ENCODE data around the gene P2RX1.

The P2RX1 gene

DNA sequence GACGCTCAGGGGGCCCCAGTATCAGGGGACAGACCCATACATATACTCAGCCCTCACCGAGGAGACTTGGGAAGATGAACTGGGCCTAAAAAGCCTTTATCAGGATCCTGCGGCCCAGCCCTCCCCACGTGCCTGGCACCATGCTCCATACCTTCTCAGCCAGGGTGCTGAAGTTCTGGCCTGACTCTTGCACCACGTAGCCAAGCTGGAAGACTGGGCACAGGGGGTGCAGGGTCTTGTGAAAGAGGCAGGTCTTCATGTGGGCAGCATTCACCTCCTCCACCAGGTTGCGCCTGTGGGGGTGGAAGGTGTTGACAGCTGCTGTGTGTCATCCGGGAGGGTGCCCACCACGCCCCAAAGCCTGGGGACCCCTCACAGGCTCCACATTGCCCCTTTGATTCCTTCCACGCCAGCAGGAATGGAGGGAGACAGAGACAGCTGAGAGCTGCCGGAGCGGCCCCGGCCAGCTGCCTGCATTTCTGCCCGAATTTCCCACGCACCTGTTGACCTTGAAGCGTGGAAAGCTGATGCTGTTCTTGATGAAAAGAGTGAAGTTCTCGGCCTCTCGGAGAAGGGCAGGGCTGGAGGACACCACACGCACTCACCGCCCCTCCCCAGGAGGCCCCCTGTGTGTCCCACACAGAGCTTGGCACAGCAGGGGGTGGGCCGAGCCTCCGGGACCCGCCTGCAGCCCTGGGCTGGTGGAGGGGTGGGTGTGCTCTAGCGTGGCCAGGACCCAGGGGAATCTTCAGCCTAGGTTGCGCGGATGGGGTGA is 13.0 kb downstream of the P2RX1 start:
- TF ChIP-seq PKNOX1 (IDR thresholded peaks at IDR 0.05), result no peak
- no peak for TF ChIP-seq SUZ12 (IDR thresholded peaks at IDR 0.05)
- no peak for TF ChIP-seq ZNF384 (IDR thresholded peaks at IDR 0.05)
- no peak for TF ChIP-seq HDGF (IDR thresholded peaks at IDR 0.05; ENCODE audit: borderline replicate concordance)
- no peak for TF ChIP-seq FOXA1 (IDR thresholded peaks at IDR 0.05)
- TF ChIP-seq FOXM1 (IDR thresholded peaks at IDR 0.05; ENCODE audit: borderline replicate concordance), result no peak
- TF ChIP-seq ARNT (IDR thresholded peaks at IDR 0.05), result no peak
- TF ChIP-seq ELF4 (IDR thresholded peaks at IDR 0.05), result no peak
- no peak for TF ChIP-seq BHLHE40 (IDR thresholded peaks at IDR 0.05; ENCODE audit: borderline replicate concordance)
- TF ChIP-seq FOXK2 (IDR thresholded peaks at IDR 0.05), result no peak
- no peak for TF ChIP-seq NFRKB (IDR thresholded peaks at IDR 0.05)
- no peak for TF ChIP-seq SP1 (IDR thresholded peaks at IDR 0.05)
- no peak for TF ChIP-seq LEF1 (IDR thresholded peaks at IDR 0.05; ENCODE audit: borderline replicate concordance)
- TF ChIP-seq L3MBTL2 (conservative IDR thresholded peaks at IDR 0.05), result no peak
- TF ChIP-seq CTBP1 (IDR thresholded peaks at IDR 0.05; ENCODE audit: borderline replicate concordance), result no peak
- TF ChIP-seq TARDBP (IDR thresholded peaks at IDR 0.05), result no peak
- CTCF ChIA-PET, result interaction anchor here (1.6 kb wide), 1 partner anchor 11 kb away, joined by 8 read pairs; no protein-coding TSS in a partner anchor
- no peak for DNase-seq (ENCODE audit: extremely low spot score)
- POLR2A ChIA-PET, result interaction anchor here (1.2 kb wide), 1 partner anchor 13 kb away, joined by 3 read pairs; no protein-coding TSS in a partner anchor

GRCh38 chr17:3900646-3901045 is 15.6 kb downstream of the P2RX1 start:
- ChIA-PET POLR2A (interaction anchor here (0.9 kb wide), 1 partner anchor 11 kb away, joined by 3 read pairs; no protein-coding TSS in a partner anchor), CTCF (interaction anchor here (0.6 to 1.2 kb wide), 2 partner anchors 13 kb away, joined by 3 to 7 read pairs; no protein-coding TSS in a partner anchor)
- TF ChIP-seq ARNT (IDR thresholded peaks at IDR 0.05) (no peak), ELF4 (IDR thresholded peaks at IDR 0.05) (no peak), L3MBTL2 (conservative IDR thresholded peaks at IDR 0.05) (no peak), BHLHE40 (IDR thresholded peaks at IDR 0.05; ENCODE audit: borderline replicate concordance) (no peak), LEF1 (IDR thresholded peaks at IDR 0.05; ENCODE audit: borderline replicate concordance) (no peak), FOXM1 (IDR thresholded peaks at IDR 0.05; ENCODE audit: borderline replicate concordance) (no peak), NFRKB (IDR thresholded peaks at IDR 0.05) (no peak), TARDBP (IDR thresholded peaks at IDR 0.05) (no peak), ZNF384 (IDR thresholded peaks at IDR 0.05) (no peak)
- no peak for DNase-seq (ENCODE audit: extremely low spot score)

GRCh38 chr17:3897731-3898130 is 18.5 kb downstream of the P2RX1 start:
- ChIA-PET CTCF (interaction anchor here (1.1 kb wide), 1 partner anchor 16 kb away, joined by 4 read pairs; no protein-coding TSS in a partner anchor), POLR2A (no interaction called here)
- no peak for DNase-seq (ENCODE audit: extremely low spot score)
- TF ChIP-seq FOXM1 (IDR thresholded peaks at IDR 0.05; ENCODE audit: borderline replicate concordance) (no peak), L3MBTL2 (conservative IDR thresholded peaks at IDR 0.05) (no peak), HDGF (IDR thresholded peaks at IDR 0.05; ENCODE audit: borderline replicate concordance) (no peak), ARNT (IDR thresholded peaks at IDR 0.05) (no peak), CTBP1 (IDR thresholded peaks at IDR 0.05; ENCODE audit: borderline replicate concordance) (no peak), ZNF384 (IDR thresholded peaks at IDR 0.05) (no peak), FOXK2 (IDR thresholded peaks at IDR 0.05) (no peak), BHLHE40 (IDR thresholded peaks at IDR 0.05; ENCODE audit: borderline replicate concordance) (no peak), SUZ12 (IDR thresholded peaks at IDR 0.05) (no peak), NFRKB (IDR thresholded peaks at IDR 0.05) (no peak), PKNOX1 (IDR thresholded peaks at IDR 0.05) (no peak), ELF4 (IDR thresholded peaks at IDR 0.05) (no peak), FOXA1 (IDR thresholded peaks at IDR 0.05) (no peak), SP1 (IDR thresholded peaks at IDR 0.05) (no peak), TARDBP (IDR thresholded peaks at IDR 0.05) (no peak), LEF1 (IDR thresholded peaks at IDR 0.05; ENCODE audit: borderline replicate concordance) (no peak)

GRCh38 chr17:3896968-3897235 is 19.4 kb downstream of the P2RX1 start:
- DNase-seq (ENCODE audit: extremely low spot score), result no peak
- POLR2A ChIA-PET, result no interaction called here
- no peak for TF ChIP-seq BHLHE40 (IDR thresholded peaks at IDR 0.05; ENCODE audit: borderline replicate concordance)
- TF ChIP-seq PKNOX1 (IDR thresholded peaks at IDR 0.05), result no peak
- TF ChIP-seq ZNF384 (IDR thresholded peaks at IDR 0.05), result no peak
- no peak for TF ChIP-seq ELF4 (IDR thresholded peaks at IDR 0.05)
- no peak for TF ChIP-seq L3MBTL2 (conservative IDR thresholded peaks at IDR 0.05)
- TF ChIP-seq LEF1 (IDR thresholded peaks at IDR 0.05; ENCODE audit: borderline replicate concordance), result no peak
- TF ChIP-seq TARDBP (IDR thresholded peaks at IDR 0.05), result no peak
- TF ChIP-seq CTBP1 (IDR thresholded peaks at IDR 0.05; ENCODE audit: borderline replicate concordance), result no peak
- no peak for TF ChIP-seq HDGF (IDR thresholded peaks at IDR 0.05; ENCODE audit: borderline replicate concordance)
- no peak for TF ChIP-seq SUZ12 (IDR thresholded peaks at IDR 0.05)
- no peak for TF ChIP-seq FOXK2 (IDR thresholded peaks at IDR 0.05)
- CTCF ChIA-PET, result no interaction called here

GRCh38 chr17:3896108-3896967 is 19.9 kb downstream of the P2RX1 start:
- TF ChIP-seq ELF4 (IDR thresholded peaks at IDR 0.05), result no peak
- no peak for TF ChIP-seq ZNF384 (IDR thresholded peaks at IDR 0.05)
- no peak for TF ChIP-seq SP1 (IDR thresholded peaks at IDR 0.05)
- no peak for TF ChIP-seq SUZ12 (IDR thresholded peaks at IDR 0.05)
- no peak for TF ChIP-seq BHLHE40 (IDR thresholded peaks at IDR 0.05; ENCODE audit: borderline replicate concordance)
- no peak for TF ChIP-seq FOXM1 (IDR thresholded peaks at IDR 0.05; ENCODE audit: borderline replicate concordance)
- no peak for TF ChIP-seq LEF1 (IDR thresholded peaks at IDR 0.05; ENCODE audit: borderline replicate concordance)
- no peak for TF ChIP-seq ARNT (IDR thresholded peaks at IDR 0.05)
- TF ChIP-seq TARDBP (IDR thresholded peaks at IDR 0.05), result no peak
- no peak for TF ChIP-seq L3MBTL2 (conservative IDR thresholded peaks at IDR 0.05)
- no peak for TF ChIP-seq NFRKB (IDR thresholded peaks at IDR 0.05)
- no peak for TF ChIP-seq HDGF (IDR thresholded peaks at IDR 0.05; ENCODE audit: borderline replicate concordance)
- POLR2A ChIA-PET, result no interaction called here
- no peak for DNase-seq (ENCODE audit: extremely low spot score)
- CTCF ChIA-PET, result no interaction called here

Measured in HEK293T (cell line).